H1 (cell line): ENCODE results near the gene UBE2G2. TPM values are rescaled to one million over a fixed set of nuclear protein-coding genes. Genes with fewer than 3 reads are reported as not detected.

ENCODE experiments used
- EGR1 ChIP-seq: IDR thresholded peaks from 2 replicates; pipeline ENCODE4 v1.6.1; 2011; ENCODE audit warnings: low read depth, low read length, borderline replicate concordance
- JUND ChIP-seq: IDR thresholded peaks from 2 replicates; pipeline ENCODE4 v1.6.1; 2011; ENCODE audit warnings: mild to moderate bottlenecking, improper control_type of control experiment, low read length
- MAX ChIP-seq: IDR thresholded peaks from 2 replicates; pipeline ENCODE4 v1.6.1; 2012; ENCODE audit warnings: inconsistent platforms
- POU5F1 ChIP-seq: IDR thresholded peaks from 2 replicates; pipeline ENCODE4 v1.6.1; 2011; ENCODE audit warnings: low read depth, mild to moderate bottlenecking, low read length, moderate library complexity
- RXRA ChIP-seq: IDR thresholded peaks from 2 replicates; pipeline ENCODE4 v1.6.1; 2011; ENCODE audit warnings: low read depth, mild to moderate bottlenecking, low read length, moderate library complexity; ENCODE audit not compliant: insufficient read depth
- SP1 ChIP-seq: IDR thresholded peaks from 2 replicates; pipeline ENCODE4 v1.6.1; 2011; ENCODE audit warnings: low read depth, low read length
- polyA plus RNA-seq, 7 experiments: library from polyadenylated mRNA; depleted of rRNA in 3 of 7; stranded (reverse) in 5 of 7; unstranded in 2 of 7; fragments of >200 nt in 5 of 7; fragments of 200-250 nt in 2 of 7; gene quantifications; 1 replicate in 5 of 7; 2 replicates in 1 of 7; 4 replicates in 1 of 7; pipeline versions ENCODE4 v1.2.1 to v1.2.3, GENCODE V29; 2011 to 2013; ENCODE audit warnings: missing spikeins in 2 of 7, mixed read lengths in 2 of 7
- total RNA-seq: library from RNA; stranded (reverse); fragmentation: NEBNext Ultra II Directional; extraction: Animal tissue kit (Norgen Biotek cat#: 25700); gene quantifications from 2 replicates; pipeline ENCODE4 v1.2.1, GENCODE V29; 2021

Gene UBE2G2
- total and polyA plus RNA-seq, 2 of the 8 experiments (the other 6 are each of a cell fraction or from before 2014, with no cell fraction given) = 96.3 to 101 TPM

GRCh38 chr21:44739316-44739715 lies 62.3 kb downstream of the UBE2G2 start (continued):
- no peak for TF ChIP-seq SP1
- no peak for TF ChIP-seq EGR1
- no peak for TF ChIP-seq POU5F1
- no peak for TF ChIP-seq JUND
- no peak for TF ChIP-seq MAX
- TF ChIP-seq RXRA = no peak
